GM12878 (cell line): ENCODE results near the gene GSTO1. TPM values are rescaled to one million over a fixed set of nuclear protein-coding genes. Genes with fewer than 3 reads are reported as not detected.

ENCODE experiments used
- ATAC-seq: fragments of 200-7000 bp; cut with Tn5 transposase; 3 replicates; pipeline ENCODE4 v1.9.1; 2020; ENCODE audit warnings: mild to moderate bottlenecking, moderate library complexity
- BruUV-seq: library from RNA; stranded (reverse); fragments of 400-500 nt; replicated peaks from 2 replicates; lab custom pipeline; 2021; lab: Mats Ljungman, UMichigan
- CTCF ChIA-PET: fragments of 300-600 bp; sonication (Branson Sonifier 250); formaldehyde crosslinking; extraction: SDS; loops from one replicate; lab custom pipeline; 2021; ENCODE audit warnings: inconsistent platforms; lab: Yijun Ruan, JAX
- POLR2A ChIA-PET: fragments of 350-600 bp; formaldehyde crosslinking; extraction: SDS; loops from one replicate; lab custom pipeline; 2021; ENCODE audit warnings: inconsistent platforms; lab: Charles Lee
- RAD21 ChIA-PET: fragments of 300-600 bp; sonication (Branson Sonifier 250); formaldehyde crosslinking; loops from one replicate; lab custom pipeline; 2023; ENCODE audit warnings: antibody characterized with exemption; ENCODE audit not compliant: unreplicated experiment; lab: Charles Lee
- SMC1A ChIA-PET: fragments of 300-600 bp; sonication (Branson Sonifier 250); formaldehyde crosslinking; loops from one replicate; lab custom pipeline; 2023; ENCODE audit not compliant: unreplicated experiment, uncharacterized antibody; lab: Charles Lee
- DNase-seq: peaks from one replicate; pipeline ENCODE4 v3.0.0-alpha.2; 2011; ENCODE audit warnings: low read depth, low spot score
- FAIRE-seq: peaks from 3 replicates; lab custom pipeline; 2011; peaks lifted over from hg19 to GRCh38; lab: Jason Lieb, UNC
- H2AFZ ChIP-seq: 2 replicates; pipeline ENCODE4 v1.6.0; 2011; ENCODE audit warnings: low read depth, low read length, control low read depth; ENCODE audit not compliant: control insufficient read depth
- H3K27ac ChIP-seq: 2 replicates; pipeline ENCODE4 v1.5.1; 2011; ENCODE audit warnings: control low read depth; ENCODE audit not compliant: control insufficient read depth, insufficient read depth
- H3K27me3 ChIP-seq, 2 experiments: replicated peaks in 1 of 2; 2 replicates each; pipeline versions ENCODE4 v1.6.0 to v1.6.1; 2011; ENCODE audit warnings: low read length in 1 of 2; ENCODE audit not compliant: control insufficient read depth in 2 of 2, insufficient read depth in 2 of 2
- H3K36me3 ChIP-seq, 2 experiments: 2 replicates each; pipeline ENCODE4 v1.5.1; 2011; ENCODE audit warnings: low read length in 1 of 2; ENCODE audit not compliant: control insufficient read depth in 2 of 2, insufficient read depth in 2 of 2
- H3K4me1 ChIP-seq: 2 replicates; pipeline ENCODE4 v1.6.1; 2011; ENCODE audit warnings: mild to moderate bottlenecking, low read length, moderate library complexity, mixed read lengths; ENCODE audit not compliant: control insufficient read depth, insufficient read depth
- H3K4me2 ChIP-seq: 2 replicates; pipeline ENCODE4 v1.6.0; 2011; ENCODE audit warnings: control low read depth; ENCODE audit not compliant: control insufficient read depth, insufficient read depth
- H3K4me3 ChIP-seq: fragments of 200-600 bp; sonication (generic); 2 replicates; pipeline ENCODE4 v1.5.1; 2016
- H3K79me2 ChIP-seq: 2 replicates; pipeline ENCODE4 v1.6.0; 2011; ENCODE audit warnings: low read length; ENCODE audit not compliant: control insufficient read depth, insufficient read depth
- H3K9ac ChIP-seq: 2 replicates; pipeline ENCODE4 v1.8.0; 2011; ENCODE audit warnings: low read length, control low read depth, mixed read lengths; ENCODE audit not compliant: control insufficient read depth, insufficient read depth
- H3K9me3 ChIP-seq: replicated peaks from 3 replicates; pipeline ENCODE4 v1.5.1; 2011; ENCODE audit warnings: mild to moderate bottlenecking, low read length; ENCODE audit not compliant: control insufficient read depth, insufficient read depth
- H4K20me1 ChIP-seq: 2 replicates; pipeline ENCODE4 v1.6.0; 2011; ENCODE audit not compliant: control insufficient read depth, insufficient read depth
- BHLHE40 ChIP-seq, 2 experiments: fragments of 450-650 bp in 1 of 2; IDR thresholded peaks; 2 replicates each; pipeline ENCODE4 v1.6.1; 2011 to 2017; ENCODE audit warnings: low read depth in 2 of 2, borderline replicate concordance in 1 of 2, improper control_type of control experiment in 1 of 2, low read length in 1 of 2, mild to moderate bottlenecking in 1 of 2
- HDAC6 ChIP-seq: fragments of 200-600 bp; sonication (generic); IDR thresholded peaks from one replicate; pipeline ENCODE4 v1.8.0; 2017; ENCODE audit warnings: antibody characterized with exemption; ENCODE audit not compliant: unreplicated experiment
- MTA3 ChIP-seq: IDR thresholded peaks from 2 replicates; pipeline ENCODE4 v1.6.1; 2012; ENCODE audit warnings: low read length, inconsistent platforms, borderline replicate concordance
- POLR2AphosphoS5 ChIP-seq: IDR thresholded peaks from 2 replicates; pipeline ENCODE4 v1.6.1; 2011; ENCODE audit warnings: mild to moderate bottlenecking, low read length, inconsistent platforms
- USF2 ChIP-seq: IDR thresholded peaks from 2 replicates; pipeline ENCODE4 v1.6.1; 2011; ENCODE audit warnings: low read depth, low read length, improper control_type of control experiment, borderline replicate concordance
- ZBTB40 ChIP-seq: fragments of 450-650 bp; IDR thresholded peaks from 2 replicates; pipeline ENCODE4 v1.6.1; 2016; ENCODE audit warnings: mild to moderate bottlenecking, moderate library complexity, borderline replicate concordance
- WGBS: methylation state at CpG from one replicate; pipeline ENCODE4 v1.1.6; 2016; ENCODE audit warnings: low lambda C conversion rate; ENCODE audit not compliant: insufficient replicate concordance, insufficient coverage; ENCODE audit errors: missing lambda C conversion rate; 5-methylcytosine and 5-hydroxymethylcytosine counted together
- in situ Hi-C: fragments of 300-500 bp; cut with MboI; formaldehyde crosslinking; loops from 9 replicates; pipeline ENCODE4 v1.14.3; 2018; ENCODE audit warnings: mixed read lengths
- intact Hi-C: fragments of 100-400 bp; cut with micrococcal nuclease; formaldehyde crosslinking; loops from one replicate; pipeline ENCODE4 v1.14.2; 2022; ENCODE audit not compliant: unreplicated experiment
- polyA plus RNA-seq, 11 experiments: library from polyadenylated mRNA; depleted of rRNA in 4 of 11; unstranded in 6 of 11; stranded (reverse) in 5 of 11; fragments of >200 nt; fragmentation: Nextera tagmentation in 4 of 11; fragmentation: Illumina TruSeq in 1 of 11; extraction: Ambion mirVana in 4 of 11; extraction: Trizol in 1 of 11; gene quantifications; 1 replicate in 1 of 11; 2 replicates in 10 of 11; pipeline versions ENCODE4 v1.2.1 to v1.2.3, GENCODE V29; 2011 to 2016; ENCODE audit warnings: inconsistent platforms in 2 of 11, missing spikeins in 2 of 11, low read depth in 1 of 11
- total RNA-seq, 4 experiments: library from RNA; depleted of rRNA in 3 of 4; stranded (reverse); fragments of >200 nt in 3 of 4; fragmentation: Illumina TruSeq in 1 of 4; extraction: Trizol in 1 of 4; gene quantifications; 2 replicates each; pipeline versions ENCODE4 v1.2.1 to v1.2.3, GENCODE V29; 2013 to 2021

Gene GSTO1
- total and polyA plus RNA-seq, 10 of the 15 experiments (the other 5 are each of a cell fraction or from before 2014, with no cell fraction given) = 53.1 to 197 (median 112) TPM

GRCh38 chr10:104277785-104278184 lies 23.1 kb downstream of the GSTO1 start:
- Histone ChIP-seq H2AFZ (no peak overlapping the region), H3K4me3 (no peak overlapping the region), H3K9ac (no peak overlapping the region), H3K36me3 (no peaks in the 10 kb centered on the region), H3K4me1 (no peaks in the 10 kb centered on the region), H4K20me1 (no peaks in the 10 kb centered on the region), H3K27me3 (peaks cover 2 to 3% of the 10 kb centered on the region in 2 experiments; a peak in 3 of 4 replicates), H3K9me3 (no peaks in the 10 kb centered on the region), H3K4me2 (no peak overlapping the region), H3K79me2 (no peaks in the 10 kb centered on the region), H3K27ac (no peak overlapping the region)
- ChIA-PET CTCF (interaction anchor here (1.1 to 9.3 kb wide), 2 partner anchors 13 to 17 kb away, joined by 4 to 120 read pairs; no protein-coding TSS in a partner anchor), POLR2A (no interaction called here), RAD21 (no interaction called here), SMC1A (interaction anchor here (0.7 to 1.4 kb wide), 2 partner anchors 15 to 17 kb away, joined by 3 to 4 read pairs; no protein-coding TSS in a partner anchor)
- intact Hi-C loops = no loop called here
- no peak for DNase-seq
- no peak for ATAC-seq
- 88% methylated on average over 2 of the region's 2 CpGs for WGBS
- FAIRE-seq = no peak
- no peak for TF ChIP-seq HDAC6
- BruUV-seq = no TSS peak
- in situ Hi-C loops = no loop called here

DNA sequence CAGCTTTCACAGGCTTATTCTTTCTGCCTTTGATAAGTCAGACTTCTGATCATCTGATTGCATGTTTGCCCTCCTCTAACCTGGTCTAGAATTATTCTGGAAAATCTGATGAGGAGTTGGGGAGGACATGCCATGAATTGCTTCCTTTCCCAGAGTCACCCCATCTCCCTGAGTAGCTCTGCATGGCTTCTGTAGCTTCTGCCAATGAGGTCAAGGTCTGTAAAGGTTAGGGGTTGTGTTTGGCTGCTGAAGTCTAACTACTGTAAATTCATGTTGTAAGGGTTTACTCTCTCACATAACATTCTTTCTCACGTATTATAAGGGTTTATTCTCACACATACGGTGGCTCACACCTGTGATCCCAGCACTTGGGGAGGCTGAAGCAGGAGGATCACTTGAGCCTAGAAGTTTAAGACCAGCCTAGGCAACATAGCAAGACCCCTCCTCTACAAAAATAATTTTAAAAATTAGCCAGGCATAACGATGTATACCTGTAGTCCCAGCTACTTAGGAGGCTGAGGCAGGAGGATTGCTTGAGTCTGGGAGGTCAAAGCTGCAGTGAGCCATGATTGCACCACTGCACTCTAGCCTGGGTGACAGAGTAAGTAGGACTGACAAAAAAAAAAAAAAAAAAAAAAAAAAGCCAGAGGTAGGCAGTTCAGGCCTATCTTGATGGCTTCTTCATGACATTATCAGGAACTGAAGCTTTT lies 25.0 kb downstream of the GSTO1 start:
- no peaks in the 10 kb centered on the region for H3K4me1 ChIP-seq
- ChIA-PET SMC1A (interaction anchor here (1.0 to 2.1 kb wide), 4 partner anchors 10 to 72 kb away, joined by 4 to 9 read pairs (median 4); no protein-coding TSS in a partner anchor), POLR2A (no interaction called here), CTCF (interaction anchor here (0.7 to 9.3 kb wide), 5 partner anchors 11 to 72 kb away, joined by 3 to 120 read pairs (median 11); no protein-coding TSS in a partner anchor), RAD21 (no interaction called here)
- no TSS peak for BruUV-seq
- H4K20me1 ChIP-seq = no peaks in the 10 kb centered on the region
- H3K27ac ChIP-seq = no peak overlapping the region
- DNase-seq (no peak), ATAC-seq (no peak), FAIRE-seq (no peak)
- in situ Hi-C loops = no loop called here
- H3K9ac ChIP-seq = no peak overlapping the region
- no peaks in the 10 kb centered on the region for H3K36me3 ChIP-seq
- no peaks in the 10 kb centered on the region for H3K9me3 ChIP-seq
- no peak overlapping the region for H2AFZ ChIP-seq
- intact Hi-C loops = no loop called here
- WGBS = 65% methylated on average over 3 of the region's 3 CpGs
- H3K4me2 ChIP-seq = no peak overlapping the region
- H3K79me2 ChIP-seq = no peaks in the 10 kb centered on the region
- no peak overlapping the region for H3K4me3 ChIP-seq
- H3K27me3 ChIP-seq = peaks cover 2 to 3% of the 10 kb centered on the region in 2 experiments; a peak in 3 of 4 replicates
- no peak for TF ChIP-seq USF2
- no peak for TF ChIP-seq BHLHE40 (IDR thresholded peaks at IDR 0.05; ENCODE audit: borderline replicate concordance in 1 of 2, low read depth in 2 of 2, low read length in 1 of 2)
- no peak for TF ChIP-seq MTA3
- no peak for TF ChIP-seq POLR2AphosphoS5
- no peak for TF ChIP-seq ZBTB40
